ENCODE measurements around the gene MARF1.
"Not testable (repeated sequence)": the region's sequence is repeated elsewhere in the genome, so short reads cannot be mapped to it uniquely, and the experiment has no call there.

The MARF1 gene, protein sequence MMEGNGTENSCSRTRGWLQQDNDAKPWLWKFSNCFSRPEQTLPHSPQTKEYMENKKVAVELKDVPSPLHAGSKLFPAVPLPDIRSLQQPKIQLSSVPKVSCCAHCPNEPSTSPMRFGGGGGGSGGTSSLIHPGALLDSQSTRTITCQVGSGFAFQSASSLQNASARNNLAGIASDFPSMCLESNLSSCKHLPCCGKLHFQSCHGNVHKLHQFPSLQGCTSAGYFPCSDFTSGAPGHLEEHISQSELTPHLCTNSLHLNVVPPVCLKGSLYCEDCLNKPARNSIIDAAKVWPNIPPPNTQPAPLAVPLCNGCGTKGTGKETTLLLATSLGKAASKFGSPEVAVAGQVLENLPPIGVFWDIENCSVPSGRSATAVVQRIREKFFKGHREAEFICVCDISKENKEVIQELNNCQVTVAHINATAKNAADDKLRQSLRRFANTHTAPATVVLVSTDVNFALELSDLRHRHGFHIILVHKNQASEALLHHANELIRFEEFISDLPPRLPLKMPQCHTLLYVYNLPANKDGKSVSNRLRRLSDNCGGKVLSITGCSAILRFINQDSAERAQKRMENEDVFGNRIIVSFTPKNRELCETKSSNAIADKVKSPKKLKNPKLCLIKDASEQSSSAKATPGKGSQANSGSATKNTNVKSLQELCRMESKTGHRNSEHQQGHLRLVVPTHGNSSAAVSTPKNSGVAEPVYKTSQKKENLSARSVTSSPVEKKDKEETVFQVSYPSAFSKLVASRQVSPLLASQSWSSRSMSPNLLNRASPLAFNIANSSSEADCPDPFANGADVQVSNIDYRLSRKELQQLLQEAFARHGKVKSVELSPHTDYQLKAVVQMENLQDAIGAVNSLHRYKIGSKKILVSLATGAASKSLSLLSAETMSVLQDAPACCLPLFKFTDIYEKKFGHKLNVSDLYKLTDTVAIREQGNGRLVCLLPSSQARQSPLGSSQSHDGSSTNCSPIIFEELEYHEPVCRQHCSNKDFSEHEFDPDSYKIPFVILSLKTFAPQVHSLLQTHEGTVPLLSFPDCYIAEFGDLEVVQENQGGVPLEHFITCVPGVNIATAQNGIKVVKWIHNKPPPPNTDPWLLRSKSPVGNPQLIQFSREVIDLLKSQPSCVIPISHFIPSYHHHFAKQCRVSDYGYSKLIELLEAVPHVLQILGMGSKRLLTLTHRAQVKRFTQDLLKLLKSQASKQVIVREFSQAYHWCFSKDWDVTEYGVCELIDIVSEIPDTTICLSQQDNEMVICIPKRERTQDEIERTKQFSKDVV (N-terminal part only)

DNA sequence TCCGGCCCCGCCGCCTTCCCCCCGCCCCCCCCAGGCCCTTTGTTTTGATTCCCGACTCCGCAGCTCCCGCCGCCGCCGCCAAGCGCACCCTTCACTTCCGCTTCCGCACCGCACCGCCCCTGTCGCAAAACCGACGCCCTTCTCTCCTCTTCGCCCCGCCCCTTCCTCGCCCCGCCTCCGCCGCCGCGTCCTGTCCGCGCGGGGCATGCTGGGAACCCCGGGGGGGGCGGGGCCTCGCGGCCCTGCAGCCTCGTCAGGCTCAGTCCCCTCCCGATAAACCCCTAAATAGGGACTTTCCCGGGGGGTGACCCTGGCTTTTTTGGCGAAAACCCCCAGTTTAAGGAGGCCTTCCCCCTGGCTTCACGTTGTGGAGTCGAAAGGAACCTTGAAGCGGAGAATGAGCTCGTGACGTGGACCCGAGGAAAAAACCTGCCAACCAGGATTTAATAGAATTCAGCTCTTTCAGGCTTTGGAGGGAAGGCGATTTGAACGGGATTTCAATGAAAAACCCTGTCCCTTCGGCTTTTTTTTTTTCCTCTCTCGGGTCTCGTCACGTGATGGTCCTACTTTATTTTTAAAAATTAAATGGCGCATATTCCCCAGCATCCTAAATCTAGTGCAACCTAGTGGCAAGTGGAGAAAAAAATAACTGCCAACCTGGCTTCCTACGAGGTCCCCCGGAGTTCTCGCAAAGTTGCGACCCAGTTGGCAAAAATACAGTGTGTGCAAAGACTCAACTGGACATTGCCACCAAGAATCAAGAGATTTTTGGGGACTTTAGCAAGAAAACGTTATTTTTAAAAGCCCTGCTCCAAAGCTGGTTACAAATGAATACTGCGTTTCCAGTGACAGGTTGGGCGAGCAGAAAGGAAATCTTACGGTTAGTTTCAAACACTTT, at the start of gene MARF1:
Gene MARF1 (minus strand): TSS at position 107 of the 898 bp plus-strand sequence. CDS start 3,921 bp downstream, outside the sequence.
- DNase-seq: peak; percentile 96

DNA sequence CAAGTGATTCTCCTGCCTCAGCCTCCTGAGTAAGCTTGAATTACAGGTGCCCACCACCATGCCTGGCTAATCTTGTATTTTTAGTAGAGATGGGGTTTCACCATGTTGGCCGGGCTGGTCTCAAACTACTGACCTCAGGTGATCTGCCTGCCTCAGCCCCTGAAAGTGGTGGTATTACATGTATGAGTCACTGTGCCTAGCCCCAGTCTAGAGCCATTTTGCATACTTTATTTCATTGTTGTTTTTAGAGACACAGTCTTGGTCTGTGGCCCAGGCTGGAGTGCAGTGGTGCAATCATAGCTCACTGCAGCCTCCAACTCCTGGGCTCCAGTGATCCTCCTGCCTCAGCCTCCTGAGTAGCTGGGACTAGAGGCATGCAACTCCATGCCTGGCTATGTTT, 49.6 kb upstream of the MARF1 start:
- not testable (repeated sequence) for DNase-seq

GRCh38 chr16:15691046-15691445, 48.1 kb upstream of the MARF1 start:
- no peak for DNase-seq

DNA sequence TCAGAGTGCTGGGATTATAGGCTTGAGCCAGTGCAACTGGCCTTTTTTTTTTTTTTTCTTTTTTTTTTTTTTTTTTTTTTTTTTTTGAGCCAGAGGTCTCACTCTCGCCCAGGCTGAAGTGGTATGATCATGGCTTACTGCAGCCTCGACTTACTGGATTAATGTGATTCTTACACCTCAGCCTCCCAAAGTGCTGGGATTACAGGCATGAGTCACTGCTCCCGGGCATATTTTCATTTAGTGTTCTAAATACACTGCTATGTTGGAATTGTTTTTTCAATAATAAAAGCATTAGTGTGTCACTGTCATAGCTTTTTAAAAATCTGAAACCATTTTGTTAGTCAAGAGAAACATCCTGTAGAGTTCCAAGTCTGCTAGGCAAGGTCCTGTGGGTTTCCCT, 47.3 kb upstream of the MARF1 start:
- no peak for DNase-seq

- no peak for DNase-seq
These were observed 46.3 kb upstream of the MARF1 start for GRCh38 chr16:15689290-15689689.

DNA sequence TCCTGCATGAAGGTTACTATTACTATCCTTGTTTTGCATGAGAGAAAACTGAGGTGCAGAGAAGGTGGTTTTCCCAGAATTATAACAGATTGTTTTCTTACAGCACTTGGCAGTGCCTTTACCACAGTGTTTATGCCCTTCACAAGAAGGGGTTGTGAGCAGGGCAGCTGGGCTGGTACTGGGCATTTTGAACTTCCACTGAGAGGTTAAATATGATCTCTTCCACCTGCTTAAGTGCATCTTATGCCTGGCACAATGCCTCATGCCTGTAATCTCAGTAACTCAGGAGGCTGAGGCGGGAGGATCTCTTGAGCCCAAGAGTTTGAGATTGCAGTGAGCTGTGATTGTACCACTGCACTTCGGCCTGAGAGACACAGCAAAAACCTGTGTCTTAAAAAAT, 43.3 kb upstream of the MARF1 start:
- DNase-seq: no peak

DNA sequence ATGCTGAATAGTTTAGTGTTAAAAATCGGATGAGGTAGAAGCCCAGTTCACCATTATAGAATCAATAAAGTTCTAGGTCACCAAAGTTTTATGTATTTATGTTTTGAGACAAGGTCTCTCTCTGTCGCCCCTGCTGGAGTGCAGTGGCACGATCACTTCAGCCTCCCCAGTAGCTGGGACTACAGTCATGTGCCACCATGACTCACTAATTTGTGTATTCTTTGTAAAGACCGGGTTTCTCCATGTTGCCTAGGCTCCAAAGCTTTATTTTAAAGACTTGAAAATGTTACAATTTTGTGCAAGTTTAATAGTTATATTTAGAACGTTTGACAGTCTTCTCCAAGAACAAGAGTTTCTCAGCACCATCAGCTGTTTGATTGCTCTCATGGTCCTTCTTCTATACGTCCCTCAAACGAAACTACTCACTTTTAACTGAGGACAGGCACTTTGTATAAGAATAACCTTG, 39.2 kb upstream of the MARF1 start:
- DNase-seq: peak in 1 of 2 donors; percentile 68

DNA sequence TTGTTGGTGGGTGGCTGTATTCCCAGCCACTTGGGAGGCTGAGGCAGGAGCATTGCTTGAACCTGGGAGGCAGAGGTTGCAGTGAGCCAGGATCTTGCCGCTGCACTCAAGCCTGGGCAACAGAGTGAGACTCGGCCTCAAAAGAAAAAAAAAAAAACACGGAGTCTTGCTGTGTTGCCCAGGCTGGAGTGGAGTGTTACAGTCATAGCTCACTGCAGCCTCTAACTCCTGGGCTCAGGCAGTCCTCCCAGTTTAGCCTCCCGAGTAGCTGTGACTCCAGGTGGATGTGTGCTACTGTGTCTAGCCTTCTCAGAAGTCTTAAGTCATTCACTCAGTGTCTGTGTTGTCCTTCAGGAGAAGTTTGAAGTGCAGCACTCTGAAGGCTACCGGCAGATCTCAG, 34.5 kb upstream of the MARF1 start:
- no peak for DNase-seq

- DNase-seq: no peak
These were observed 33.6 kb upstream of the MARF1 start for GRCh38 chr16:15676506-15676905.

DNA sequence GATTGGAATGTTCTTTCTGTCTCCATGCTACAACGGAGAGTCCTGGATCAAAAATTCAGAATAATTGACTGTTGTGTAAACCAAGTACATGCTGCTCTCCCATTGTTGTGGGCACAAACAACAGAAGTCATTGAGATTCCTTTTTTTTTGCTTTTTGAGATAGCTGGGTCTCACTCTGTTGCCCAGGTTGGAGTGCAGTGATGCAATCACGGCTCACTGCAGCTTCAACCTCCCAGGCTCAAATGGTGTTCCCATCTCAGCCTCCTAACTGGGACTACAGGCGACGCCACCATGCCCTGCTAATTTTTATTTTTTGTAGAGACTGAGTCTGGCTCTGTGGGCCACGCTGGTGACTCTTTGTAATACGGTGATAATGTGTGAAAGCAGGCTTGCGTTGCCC, 31.6 kb upstream of the MARF1 start:
- no peak for DNase-seq

GRCh38 chr16:15672514-15673167, 29.7 kb upstream of the MARF1 start:
- DNase-seq: peak; percentile 54 to 99

DNA sequence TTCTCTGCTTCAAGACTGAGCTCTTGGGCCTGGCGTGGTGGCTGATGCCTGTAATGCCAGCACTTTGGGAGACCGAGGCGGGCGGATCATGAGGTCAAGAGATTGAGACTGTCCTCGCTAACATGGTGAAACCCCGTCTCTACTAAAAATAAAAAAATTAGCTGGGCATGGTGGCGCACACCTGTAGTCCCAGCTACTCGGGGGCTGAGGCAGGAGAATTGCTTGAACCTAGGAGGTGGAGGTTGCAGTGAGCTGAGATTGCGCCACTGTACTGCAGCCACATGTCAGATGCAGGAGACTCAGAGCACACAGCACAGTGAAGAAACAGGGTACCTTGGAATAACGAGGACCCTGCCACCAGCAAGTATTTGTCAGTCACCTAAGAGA, 29.2 kb upstream of the MARF1 start:
- DNase-seq: not testable (repeated sequence)

- DNase-seq: no peak
These were observed 28.7 kb upstream of the MARF1 start for GRCh38 chr16:15671530-15672117.

DNA sequence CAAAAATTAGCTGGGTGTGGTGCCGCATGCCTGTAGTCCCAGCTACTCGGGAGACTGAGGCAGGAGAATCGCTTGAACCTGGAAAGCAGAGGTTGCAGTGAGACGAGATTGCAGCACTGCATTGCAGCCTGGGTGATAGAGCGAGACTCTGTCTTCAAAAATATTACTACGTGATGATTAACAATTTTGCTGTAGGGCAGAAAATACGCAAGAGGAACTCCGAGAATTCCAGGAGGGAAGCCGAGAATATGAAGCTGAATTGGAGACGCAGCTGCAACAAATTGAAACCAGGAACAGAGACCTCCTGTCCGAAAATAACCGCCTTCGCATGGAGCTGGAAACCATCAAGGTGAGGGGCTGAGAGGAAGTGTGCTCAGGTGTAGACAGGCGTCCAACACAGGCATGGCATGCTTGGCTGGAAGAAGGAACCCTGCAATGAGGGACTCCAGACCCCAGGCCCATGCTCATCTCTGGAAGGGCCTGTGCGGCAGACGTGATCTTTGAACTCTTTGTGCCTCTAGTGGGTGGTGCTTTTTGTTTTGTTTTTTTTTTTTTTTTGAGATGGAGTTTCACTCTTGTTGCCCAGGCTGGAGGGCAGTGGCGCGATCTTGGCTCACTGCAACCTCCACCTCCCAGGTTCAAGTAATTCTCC, 24.3 kb upstream of the MARF1 start:
- no peak for DNase-seq

DNA sequence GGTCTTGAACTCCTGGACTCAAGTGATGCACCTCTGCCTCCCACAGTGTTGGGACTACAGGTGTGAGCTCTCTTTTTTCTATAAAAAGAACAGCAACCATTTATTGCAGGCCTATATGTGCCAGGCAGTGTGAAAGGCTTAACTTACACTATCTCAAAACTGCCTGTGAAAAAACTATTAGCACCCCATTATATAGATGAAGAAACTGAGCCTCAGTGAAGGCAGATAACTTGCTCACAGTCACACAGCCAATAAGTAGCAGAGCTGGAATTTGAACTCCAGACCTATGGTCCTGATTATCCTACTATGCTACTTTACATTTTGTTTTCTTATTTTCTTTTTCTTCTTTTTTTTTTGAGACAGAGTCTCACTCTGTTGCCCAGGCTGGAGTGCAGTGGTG, 22.2 kb upstream of the MARF1 start:
- no peak for DNase-seq

DNA sequence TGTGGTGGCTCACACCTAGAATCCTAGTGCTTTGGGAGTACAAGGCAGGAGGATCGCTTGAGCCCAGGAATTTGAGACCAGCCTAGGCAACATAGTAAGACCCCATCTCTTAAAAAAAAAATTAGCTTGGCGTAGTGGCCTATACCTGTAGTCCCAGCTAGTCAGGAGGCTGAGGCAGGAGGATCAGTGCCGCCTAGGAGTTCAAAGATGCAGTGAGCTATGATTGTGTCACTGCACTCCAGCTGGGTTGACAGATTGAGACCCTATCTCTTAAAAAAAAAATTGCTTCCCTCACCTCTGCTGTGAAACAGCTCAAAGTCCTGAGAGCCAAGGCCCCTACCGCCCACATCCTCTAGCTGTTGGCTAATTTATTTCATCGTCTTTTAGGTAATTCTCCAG, 17.2 kb upstream of the MARF1 start:
- DNase-seq: no peak

GRCh38 chr16:15658556-15658955, 15.6 kb upstream of the MARF1 start:
- DNase-seq: no peak

GRCh38 chr16:15658149-15658548, 15.2 kb upstream of the MARF1 start:
- no peak for DNase-seq

GRCh38 chr16:15655561-15655960, 12.6 kb upstream of the MARF1 start:
- not testable (repeated sequence) for DNase-seq

DNA sequence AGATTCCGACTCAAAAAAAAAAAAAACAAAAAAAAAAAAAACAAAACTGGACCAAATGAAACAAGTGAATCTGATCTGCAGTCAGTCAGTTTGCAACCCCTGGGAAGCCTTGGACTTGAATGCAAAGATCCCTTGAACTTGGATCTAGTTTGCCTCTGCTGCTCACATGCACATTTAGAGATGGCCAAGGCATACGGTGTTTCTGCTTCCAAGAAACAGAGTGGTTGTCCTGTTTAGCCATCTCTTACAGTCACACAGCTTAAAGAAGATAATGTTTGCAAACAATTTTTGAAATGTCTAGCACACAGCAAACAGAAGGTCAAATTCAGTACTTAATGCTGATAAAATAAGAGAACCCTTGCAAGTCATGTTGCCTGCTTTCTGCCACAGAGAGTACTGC, 11.6 kb upstream of the MARF1 start:
- no peak for DNase-seq
